Measurements from ENCODE around the gene ZNF700.

The ZNF700 gene

DNA sequence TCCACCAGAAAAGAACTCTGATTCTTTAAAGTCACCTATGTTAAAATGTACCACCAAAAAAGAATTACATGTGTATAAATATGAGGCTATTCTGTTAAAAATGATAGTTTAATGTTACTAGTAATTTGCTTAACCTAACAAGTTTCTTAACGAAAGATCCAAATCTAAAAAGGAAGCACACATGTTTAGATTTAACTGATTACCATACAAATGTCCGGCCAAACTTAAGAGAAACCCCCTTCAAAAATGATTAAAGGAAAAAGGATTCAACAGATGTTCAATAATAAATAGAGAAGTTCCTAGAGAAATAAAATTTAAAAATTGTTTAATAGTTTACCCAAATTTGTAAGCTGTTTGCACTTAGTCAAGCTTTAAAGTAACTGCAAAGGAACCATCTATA lies 42.3 kb upstream of the ZNF700 start:
- CTCF ChIA-PET, result interaction anchor here (0.7 to 1.2 kb wide), 5 partner anchors 81 to 758 kb away, joined by 3 to 5 read pairs (median 4); no protein-coding TSS in a partner anchor
- POLR2A ChIA-PET, result interaction anchor here (0.6 kb wide), 1 partner anchor 37 kb away, joined by 3 read pairs; no protein-coding TSS in a partner anchor
- Histone ChIP-seq H3K4me1 (ENCODE audit: control insufficient read depth, insufficient read depth, low read length) (no peaks in the 10 kb centered on the region), H3K36me3 (ENCODE audit: control insufficient read depth in 2 of 2, insufficient read depth in 1 of 2, low read length in 2 of 2) (no peaks in the 10 kb centered on the region), H3K4me3 (ENCODE audit: low read depth, low read length) (no peak overlapping the region), H3K27ac (ENCODE audit: extremely low read depth, low read depth, low read length) (no peak overlapping the region), H3K9me3 (ENCODE audit: control insufficient read depth, insufficient read depth, low read depth, low read length) (no peaks in the 10 kb centered on the region)
- no peak for TF ChIP-seq ZNF366 (tag by site-specific recombination; conservative IDR thresholded peaks at IDR 0.05)
- TF ChIP-seq HOXC10 (CRISPR knock-in tag; IDR thresholded peaks at IDR 0.05), result no peak
- no peak for TF ChIP-seq ZNF423 (tag by site-specific recombination; IDR thresholded peaks at IDR 0.05)
- TF ChIP-seq, protein P1, sequence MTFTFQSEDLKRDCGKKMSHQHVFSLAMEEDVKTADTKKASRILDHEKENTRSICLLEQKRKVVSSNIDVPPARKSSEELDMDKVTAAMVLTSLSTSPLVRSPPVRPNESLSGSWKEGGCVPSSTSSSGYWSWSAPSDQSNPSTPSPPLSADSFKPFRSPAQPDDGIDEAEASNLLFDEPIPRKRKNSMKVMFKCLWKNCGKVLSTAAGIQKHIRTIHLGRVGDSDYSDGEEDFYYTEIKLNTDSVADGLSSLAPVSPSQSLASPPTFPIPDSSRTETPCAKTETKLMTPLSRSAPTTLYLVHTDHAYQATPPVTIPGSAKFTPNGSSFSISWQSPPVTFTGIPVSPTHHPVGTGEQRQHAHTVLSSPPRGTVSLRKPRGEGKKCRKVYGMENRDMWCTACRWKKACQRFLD (tag by site-specific recombination; IDR thresholded peaks at IDR 0.05), result no peak
- TF ChIP-seq ZBTB7A (tag by site-specific recombination; IDR thresholded peaks at IDR 0.05; ENCODE audit: low read depth), result no peak
- TF ChIP-seq ZNF701 (tag by site-specific recombination; IDR thresholded peaks at IDR 0.05), result no peak
- no peak for TF ChIP-seq ZBTB8A (tag by site-specific recombination; IDR thresholded peaks at IDR 0.05)
- TF ChIP-seq ZNF521 (tag by site-specific recombination; IDR thresholded peaks at IDR 0.05), result no peak
- no peak for TF ChIP-seq ZNF174 (tag by site-specific recombination; IDR thresholded peaks at IDR 0.05)
- TF ChIP-seq ZNF600 (tag by site-specific recombination; IDR thresholded peaks at IDR 0.05), result no peak
- TF ChIP-seq YY2 (tag by site-specific recombination; IDR thresholded peaks at IDR 0.05), result no peak
- no peak for TF ChIP-seq ZBTB48 (tag by site-specific recombination; IDR thresholded peaks at IDR 0.05)

DNA sequence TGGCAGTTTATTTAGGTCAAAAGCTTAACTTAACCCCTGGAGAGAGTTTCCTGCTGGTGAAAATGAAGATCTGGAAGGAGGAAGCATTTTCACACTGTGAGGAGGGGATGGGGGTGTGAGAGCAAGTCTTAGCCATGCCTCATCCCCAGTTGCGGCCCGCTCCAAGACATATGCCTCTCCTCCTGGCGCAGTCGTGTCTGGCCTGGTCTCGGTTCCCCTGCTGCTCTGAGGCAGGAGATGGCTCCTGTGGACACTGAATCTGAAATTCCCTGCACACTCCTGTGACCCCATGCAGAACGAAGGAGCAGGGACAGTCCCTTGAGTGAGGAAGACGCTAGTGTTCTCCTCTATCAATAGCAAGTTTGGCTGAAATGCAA lies 37.7 kb upstream of the ZNF700 start:
- Histone ChIP-seq H3K4me1 (ENCODE audit: control insufficient read depth, insufficient read depth, low read length) (no peaks in the 10 kb centered on the region), H3K4me3 (ENCODE audit: low read depth, low read length) (no peak overlapping the region), H3K27ac (ENCODE audit: extremely low read depth, low read depth, low read length) (no peak overlapping the region), H3K9me3 (ENCODE audit: control insufficient read depth, insufficient read depth, low read depth, low read length) (no peaks in the 10 kb centered on the region), H3K36me3 (ENCODE audit: control insufficient read depth in 2 of 2, insufficient read depth in 1 of 2, low read length in 2 of 2) (no peaks in the 10 kb centered on the region)
- POLR2A ChIA-PET, result interaction anchor here (0.8 to 1.1 kb wide), 2 partner anchors 74 to 100 kb away, joined by 3 to 4 read pairs; no protein-coding TSS in a partner anchor
- CTCF ChIA-PET, result interaction anchor here (1.0 to 1.3 kb wide), 2 partner anchors 90 to 102 kb away, joined by 3 to 4 read pairs; no protein-coding TSS in a partner anchor
- TF ChIP-seq, protein P2, sequence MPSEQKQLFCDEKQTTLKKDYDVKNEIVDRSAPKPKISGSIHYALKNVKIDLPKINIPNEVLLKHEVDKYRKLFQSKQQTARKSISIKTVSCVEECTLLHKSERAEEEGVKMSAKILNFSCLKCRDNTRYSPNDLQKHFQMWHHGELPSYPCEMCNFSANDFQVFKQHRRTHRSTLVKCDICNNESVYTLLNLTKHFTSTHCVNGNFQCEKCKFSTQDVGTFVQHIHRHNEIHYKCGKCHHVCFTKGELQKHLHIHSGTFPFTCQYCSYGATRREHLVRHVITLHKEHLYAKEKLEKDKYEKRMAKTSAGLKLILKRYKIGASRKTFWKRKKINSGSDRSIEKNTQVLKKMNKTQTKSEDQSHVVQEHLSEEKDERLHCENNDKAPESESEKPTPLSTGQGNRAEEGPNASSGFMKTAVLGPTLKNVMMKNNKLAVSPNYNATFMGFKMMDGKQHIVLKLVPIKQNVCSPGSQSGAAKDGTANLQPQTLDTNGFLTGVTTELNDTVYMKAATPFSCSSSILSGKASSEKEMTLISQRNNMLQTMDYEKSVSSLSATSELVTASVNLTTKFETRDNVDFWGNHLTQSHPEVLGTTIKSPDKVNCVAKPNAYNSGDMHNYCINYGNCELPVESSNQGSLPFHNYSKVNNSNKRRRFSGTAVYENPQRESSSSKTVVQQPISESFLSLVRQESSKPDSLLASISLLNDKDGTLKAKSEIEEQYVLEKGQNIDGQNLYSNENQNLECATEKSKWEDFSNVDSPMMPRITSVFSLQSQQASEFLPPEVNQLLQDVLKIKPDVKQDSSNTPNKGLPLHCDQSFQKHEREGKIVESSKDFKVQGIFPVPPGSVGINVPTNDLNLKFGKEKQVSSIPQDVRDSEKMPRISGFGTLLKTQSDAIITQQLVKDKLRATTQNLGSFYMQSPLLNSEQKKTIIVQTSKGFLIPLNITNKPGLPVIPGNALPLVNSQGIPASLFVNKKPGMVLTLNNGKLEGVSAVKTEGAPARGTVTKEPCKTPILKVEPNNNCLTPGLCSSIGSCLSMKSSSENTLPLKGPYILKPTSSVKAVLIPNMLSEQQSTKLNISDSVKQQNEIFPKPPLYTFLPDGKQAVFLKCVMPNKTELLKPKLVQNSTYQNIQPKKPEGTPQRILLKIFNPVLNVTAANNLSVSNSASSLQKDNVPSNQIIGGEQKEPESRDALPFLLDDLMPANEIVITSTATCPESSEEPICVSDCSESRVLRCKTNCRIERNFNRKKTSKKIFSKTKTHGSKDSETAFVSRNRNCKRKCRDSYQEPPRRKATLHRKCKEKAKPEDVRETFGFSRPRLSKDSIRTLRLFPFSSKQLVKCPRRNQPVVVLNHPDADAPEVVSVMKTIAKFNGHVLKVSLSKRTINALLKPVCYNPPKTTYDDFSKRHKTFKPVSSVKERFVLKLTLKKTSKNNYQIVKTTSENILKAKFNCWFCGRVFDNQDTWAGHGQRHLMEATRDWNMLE (tag by site-specific recombination; conservative IDR thresholded peaks at IDR 0.05; ENCODE audit: low read depth), result no peak
- TF ChIP-seq, protein P3, sequence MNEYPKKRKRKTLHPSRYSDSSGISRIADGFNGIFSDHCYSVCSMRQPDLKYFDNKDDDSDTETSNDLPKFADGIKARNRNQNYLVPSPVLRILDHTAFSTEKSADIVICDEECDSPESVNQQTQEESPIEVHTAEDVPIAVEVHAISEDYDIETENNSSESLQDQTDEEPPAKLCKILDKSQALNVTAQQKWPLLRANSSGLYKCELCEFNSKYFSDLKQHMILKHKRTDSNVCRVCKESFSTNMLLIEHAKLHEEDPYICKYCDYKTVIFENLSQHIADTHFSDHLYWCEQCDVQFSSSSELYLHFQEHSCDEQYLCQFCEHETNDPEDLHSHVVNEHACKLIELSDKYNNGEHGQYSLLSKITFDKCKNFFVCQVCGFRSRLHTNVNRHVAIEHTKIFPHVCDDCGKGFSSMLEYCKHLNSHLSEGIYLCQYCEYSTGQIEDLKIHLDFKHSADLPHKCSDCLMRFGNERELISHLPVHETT (tag by site-specific recombination; IDR thresholded peaks at IDR 0.05), result no peak
- TF ChIP-seq, protein P1 (tag by site-specific recombination; IDR thresholded peaks at IDR 0.05), result no peak
- TF ChIP-seq, protein P4, sequence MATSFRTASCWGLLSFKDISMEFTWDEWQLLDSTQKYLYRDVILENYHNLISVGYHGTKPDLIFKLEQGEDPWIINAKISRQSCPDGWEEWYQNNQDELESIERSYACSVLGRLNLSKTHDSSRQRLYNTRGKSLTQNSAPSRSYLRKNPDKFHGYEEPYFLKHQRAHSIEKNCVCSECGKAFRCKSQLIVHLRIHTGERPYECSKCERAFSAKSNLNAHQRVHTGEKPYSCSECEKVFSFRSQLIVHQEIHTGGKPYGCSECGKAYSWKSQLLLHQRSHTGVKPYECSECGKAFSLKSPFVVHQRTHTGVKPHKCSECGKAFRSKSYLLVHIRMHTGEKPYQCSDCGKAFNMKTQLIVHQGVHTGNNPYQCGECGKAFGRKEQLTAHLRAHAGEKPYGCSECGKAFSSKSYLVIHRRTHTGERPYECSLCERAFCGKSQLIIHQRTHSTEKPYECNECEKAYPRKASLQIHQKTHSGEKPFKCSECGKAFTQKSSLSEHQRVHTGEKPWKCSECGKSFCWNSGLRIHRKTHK (tag by site-specific recombination; IDR thresholded peaks at IDR 0.05), result no peak
